ENCODE measurements around the gene CPE.
"Not testable (repeated sequence)": the region's sequence is repeated elsewhere in the genome, so short reads cannot be mapped to it uniquely, and the experiment has no call there.

The CPE gene

DNA sequence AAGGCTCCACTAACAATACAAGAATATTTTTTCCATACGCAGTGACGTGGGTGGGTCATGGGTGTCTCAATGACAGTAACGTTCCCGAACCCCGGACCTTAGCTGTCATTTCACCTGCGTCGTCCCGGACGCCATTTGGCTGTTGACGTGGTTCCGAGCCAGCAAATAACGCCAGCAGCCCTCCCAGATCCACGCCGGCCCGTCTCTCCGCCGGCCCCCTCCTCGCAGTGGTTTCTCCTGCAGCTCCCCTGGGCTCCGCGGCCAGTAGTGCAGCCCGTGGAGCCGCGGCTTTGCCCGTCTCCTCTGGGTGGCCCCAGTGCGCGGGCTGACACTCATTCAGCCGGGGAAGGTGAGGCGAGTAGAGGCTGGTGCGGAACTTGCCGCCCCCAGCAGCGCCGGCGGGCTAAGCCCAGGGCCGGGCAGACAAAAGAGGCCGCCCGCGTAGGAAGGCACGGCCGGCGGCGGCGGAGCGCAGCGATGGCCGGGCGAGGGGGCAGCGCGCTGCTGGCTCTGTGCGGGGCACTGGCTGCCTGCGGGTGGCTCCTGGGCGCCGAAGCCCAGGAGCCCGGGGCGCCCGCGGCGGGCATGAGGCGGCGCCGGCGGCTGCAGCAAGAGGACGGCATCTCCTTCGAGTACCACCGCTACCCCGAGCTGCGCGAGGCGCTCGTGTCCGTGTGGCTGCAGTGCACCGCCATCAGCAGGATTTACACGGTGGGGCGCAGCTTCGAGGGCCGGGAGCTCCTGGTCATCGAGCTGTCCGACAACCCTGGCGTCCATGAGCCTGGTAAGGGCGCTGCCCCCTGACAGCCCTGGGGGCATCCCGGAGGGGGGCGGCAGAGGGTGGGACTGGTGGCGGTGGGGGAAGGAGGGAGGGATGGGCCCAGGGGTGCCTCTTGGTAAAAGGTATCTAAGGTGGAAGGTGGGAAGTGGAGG is at the start of gene CPE:
Gene CPE, plus strand, starts transcription at position 264 of the 933 bp plus-strand sequence. Its CDS starts 214 bp downstream, at position 478.
- no peak within 1 kb of the TSS for H3K27ac ChIP-seq (ENCODE audit: low read length)

DNA sequence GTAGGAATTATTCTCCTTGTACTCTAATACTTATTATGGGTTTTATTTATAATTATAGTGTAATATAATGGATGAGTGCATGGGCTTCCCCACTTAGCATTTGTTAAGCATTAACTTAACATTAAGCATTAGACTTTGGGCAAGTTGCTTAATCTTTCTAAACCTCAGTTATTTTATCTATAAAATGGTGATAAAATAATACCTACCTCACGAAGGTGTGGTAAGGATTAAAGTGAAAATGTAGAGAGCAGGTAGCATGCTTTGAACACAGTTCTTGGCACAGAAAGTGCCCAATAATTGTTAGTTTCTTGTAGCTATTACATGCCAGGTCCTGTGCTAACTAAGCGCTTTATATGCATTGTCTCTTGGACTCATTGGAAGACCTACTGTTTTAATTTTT is 48.7 kb upstream of the CPE start:
- H3K36me3 ChIP-seq (ENCODE audit: insufficient read depth, low read depth, low read length) = peaks cover 50% of the 10 kb centered on the region
- H3K9ac ChIP-seq (ENCODE audit: low read depth, low read length) = peak overlapping the region; percentile 96; the same call in 1 of the 2 replicates
- no peak overlapping the region for H3K27ac ChIP-seq (ENCODE audit: low read length)
- no peaks in the 10 kb centered on the region for H3K27me3 ChIP-seq (ENCODE audit: insufficient read depth, low read length)
- H3K9me3 ChIP-seq (ENCODE audit: insufficient read depth, low read depth, low read length) = no peaks in the 10 kb centered on the region
- peaks cover 31% of the 10 kb centered on the region for H3K4me1 ChIP-seq (ENCODE audit: insufficient read depth, low read length)
- peak overlapping the region; percentile 95 for H3K4me3 ChIP-seq (ENCODE audit: low read length)

More for the DNA sequence above, at the start of gene CPE:
- Histone ChIP-seq H3K9me3 (ENCODE audit: insufficient read depth, low read depth, low read length) (no peaks in the 10 kb centered on the region), H3K27me3 (ENCODE audit: insufficient read depth, low read length) (peaks cover 31% of the 10 kb centered on the region), H3K4me3 (ENCODE audit: low read length) (peak within 1 kb of the TSS; percentile 79), H3K4me1 (ENCODE audit: insufficient read depth, low read length) (peaks cover 17% of the 10 kb centered on the region), H3K36me3 (ENCODE audit: insufficient read depth, low read depth, low read length) (no peaks in the 10 kb centered on the region), H3K9ac (ENCODE audit: low read depth, low read length) (peak within 1 kb of the TSS; percentile 16; the same call in 1 of the 2 replicates)

DNA sequence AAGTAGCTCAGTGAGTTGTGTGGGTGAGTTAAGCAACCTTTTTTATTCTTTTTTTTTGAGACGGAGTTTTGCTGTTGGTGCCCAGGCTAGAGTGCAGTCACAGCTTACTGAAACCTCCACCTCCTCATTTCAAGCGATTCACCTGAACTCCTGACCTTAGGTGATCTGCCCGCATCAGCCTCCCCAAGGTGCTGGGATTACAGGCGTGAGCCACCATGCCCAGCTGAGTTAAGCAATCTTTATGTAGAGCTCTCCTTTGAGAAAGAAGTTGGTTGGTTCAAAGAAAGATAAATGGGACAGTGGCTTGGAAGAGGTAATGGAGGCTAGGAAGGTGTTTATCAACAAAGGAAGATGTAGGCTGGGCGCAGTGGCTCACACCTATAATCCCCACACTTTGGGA is 48.1 kb upstream of the CPE start:
- no peaks in the 10 kb centered on the region for H3K9me3 ChIP-seq (ENCODE audit: insufficient read depth, low read depth, low read length)
- peaks cover 29% of the 10 kb centered on the region for H3K4me1 ChIP-seq (ENCODE audit: insufficient read depth, low read length)
- no peaks in the 10 kb centered on the region for H3K27me3 ChIP-seq (ENCODE audit: insufficient read depth, low read length)
- no peak overlapping the region for H3K27ac ChIP-seq (ENCODE audit: low read length)
- peak overlapping the region; percentile 96; the same call in 1 of the 2 replicates for H3K9ac ChIP-seq (ENCODE audit: low read depth, low read length)
- peaks cover 56% of the 10 kb centered on the region for H3K36me3 ChIP-seq (ENCODE audit: insufficient read depth, low read depth, low read length)
- peak overlapping the region; percentile 95 for H3K4me3 ChIP-seq (ENCODE audit: low read length)

GRCh38 chr4:165331359-165331758 is 47.4 kb upstream of the CPE start:
- H3K9ac ChIP-seq (ENCODE audit: low read depth, low read length) = peak overlapping the region; percentile 96; the same call in 1 of the 2 replicates
- no peaks in the 10 kb centered on the region for H3K27me3 ChIP-seq (ENCODE audit: insufficient read depth, low read length)
- no peak overlapping the region for H3K27ac ChIP-seq (ENCODE audit: low read length)
- H3K9me3 ChIP-seq (ENCODE audit: insufficient read depth, low read depth, low read length) = no peaks in the 10 kb centered on the region
- H3K4me1 ChIP-seq (ENCODE audit: insufficient read depth, low read length) = peaks cover 22% of the 10 kb centered on the region
- H3K4me3 ChIP-seq (ENCODE audit: low read length) = peak overlapping the region; percentile 95
- peaks cover 62% of the 10 kb centered on the region for H3K36me3 ChIP-seq (ENCODE audit: insufficient read depth, low read depth, low read length)

DNA sequence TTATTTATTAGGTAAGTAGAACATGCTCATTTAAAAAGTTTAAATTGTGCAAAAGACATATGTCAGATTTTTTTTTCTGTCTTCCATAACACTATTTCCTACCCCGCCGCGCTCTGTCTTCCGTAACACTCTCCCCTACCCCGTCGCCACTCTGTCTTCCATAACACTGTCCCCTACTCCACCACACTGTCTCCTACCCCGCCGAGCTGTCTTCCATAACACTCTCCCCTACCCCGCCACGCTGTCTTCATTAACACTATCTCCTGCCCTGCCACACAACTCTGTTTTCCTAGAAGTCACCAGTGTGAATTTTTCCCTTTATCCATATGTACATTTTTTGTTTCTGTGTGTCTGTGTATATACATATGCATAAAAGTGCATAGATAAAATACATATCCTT is 47.0 kb upstream of the CPE start:
- Histone ChIP-seq H3K27me3 (ENCODE audit: insufficient read depth, low read length) (no peaks in the 10 kb centered on the region), H3K27ac (ENCODE audit: low read length) (no peak overlapping the region)

DNA sequence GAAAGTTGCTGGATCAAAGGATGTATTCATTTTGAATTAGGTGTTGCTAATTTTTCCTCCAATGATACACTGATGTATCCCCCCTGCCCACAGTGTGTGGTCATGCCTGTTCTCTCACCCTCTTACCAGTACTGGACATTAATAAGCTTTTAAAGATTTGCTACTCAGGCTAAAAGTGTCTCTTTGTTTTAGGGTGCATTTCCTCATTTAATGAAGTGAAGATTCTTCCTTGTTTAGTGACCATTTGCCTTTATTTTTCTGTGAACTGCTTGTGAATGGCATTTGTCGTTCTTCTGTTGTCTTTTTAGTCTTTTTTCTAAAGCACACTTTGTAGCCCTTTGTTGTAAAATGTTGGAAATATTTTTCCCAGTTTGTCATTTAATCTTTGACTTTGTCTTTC is 46.3 kb upstream of the CPE start:
- Histone ChIP-seq H3K27me3 (ENCODE audit: insufficient read depth, low read length) (no peaks in the 10 kb centered on the region), H3K4me3 (ENCODE audit: low read length) (peak overlapping the region; percentile 95), H3K36me3 (ENCODE audit: insufficient read depth, low read depth, low read length) (peaks cover 73% of the 10 kb centered on the region), H3K9me3 (ENCODE audit: insufficient read depth, low read depth, low read length) (no peaks in the 10 kb centered on the region), H3K4me1 (ENCODE audit: insufficient read depth, low read length) (peaks cover 20% of the 10 kb centered on the region), H3K9ac (ENCODE audit: low read depth, low read length) (peak overlapping the region; percentile 96; the same call in 1 of the 2 replicates), H3K27ac (ENCODE audit: low read length) (no peak overlapping the region)

More for the DNA sequence above, 47.0 kb upstream of the CPE start:
- H3K9ac ChIP-seq (ENCODE audit: low read depth, low read length) = peak overlapping the region; percentile 96; the same call in 1 of the 2 replicates
- H3K36me3 ChIP-seq (ENCODE audit: insufficient read depth, low read depth, low read length) = peaks cover 67% of the 10 kb centered on the region
- peaks cover 20% of the 10 kb centered on the region for H3K4me1 ChIP-seq (ENCODE audit: insufficient read depth, low read length)
- H3K4me3 ChIP-seq (ENCODE audit: low read length) = peak overlapping the region; percentile 95
- H3K9me3 ChIP-seq (ENCODE audit: insufficient read depth, low read depth, low read length) = no peaks in the 10 kb centered on the region

DNA sequence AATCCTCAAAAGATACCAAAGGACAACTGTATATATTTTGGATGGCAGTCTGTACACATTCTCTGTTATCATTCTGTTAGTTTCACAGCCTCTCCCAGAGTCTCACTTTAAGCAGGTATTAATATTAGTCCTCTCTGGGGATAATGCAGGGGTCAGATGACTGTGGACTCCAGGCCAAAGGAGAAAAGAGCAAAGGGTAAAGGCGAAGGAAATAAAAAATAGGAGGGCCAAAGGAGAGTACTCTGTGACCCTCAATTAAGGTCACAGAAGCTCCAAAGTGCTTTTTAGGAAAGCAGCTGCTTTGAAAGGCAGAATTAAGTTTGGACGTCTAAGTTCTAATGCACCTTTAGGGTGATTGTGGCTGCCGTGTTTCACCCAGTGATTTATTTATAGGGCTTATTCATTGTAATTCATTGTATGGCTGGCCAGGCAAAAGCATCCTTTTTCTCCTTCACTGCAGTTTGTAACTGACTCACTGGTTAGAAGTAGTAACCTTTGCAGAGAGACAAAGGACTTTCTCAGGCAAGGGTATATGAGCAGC is 43.6 kb upstream of the CPE start:
- Histone ChIP-seq H3K27ac (ENCODE audit: low read length) (no peak overlapping the region), H3K9ac (ENCODE audit: low read depth, low read length) (no peak overlapping the region), H3K27me3 (ENCODE audit: insufficient read depth, low read length) (no peaks in the 10 kb centered on the region), H3K4me1 (ENCODE audit: insufficient read depth, low read length) (peaks cover 17% of the 10 kb centered on the region), H3K36me3 (ENCODE audit: insufficient read depth, low read depth, low read length) (peaks cover 98% of the 10 kb centered on the region), H3K4me3 (ENCODE audit: low read length) (no peak overlapping the region), H3K9me3 (ENCODE audit: insufficient read depth, low read depth, low read length) (no peaks in the 10 kb centered on the region)

- Histone ChIP-seq H3K27me3 (ENCODE audit: insufficient read depth, low read length) (no peaks in the 10 kb centered on the region), H3K4me1 (ENCODE audit: insufficient read depth, low read length) (peaks cover 7% of the 10 kb centered on the region), H3K9me3 (ENCODE audit: insufficient read depth, low read depth, low read length) (no peaks in the 10 kb centered on the region), H3K36me3 (ENCODE audit: insufficient read depth, low read depth, low read length) (peaks cover 98% of the 10 kb centered on the region), H3K4me3 (ENCODE audit: low read length) (no peak overlapping the region), H3K27ac (ENCODE audit: low read length) (no peak overlapping the region), H3K9ac (ENCODE audit: low read depth, low read length) (no peak overlapping the region)
These were observed 42.1 kb upstream of the CPE start for GRCh38 chr4:165336743-165337142.

- not testable (repeated sequence) for H3K4me3 ChIP-seq (ENCODE audit: low read length); H3K27me3 ChIP-seq (ENCODE audit: insufficient read depth, low read length); H3K9me3 ChIP-seq (ENCODE audit: insufficient read depth, low read depth, low read length); H3K9ac ChIP-seq (ENCODE audit: low read depth, low read length); H3K27ac ChIP-seq (ENCODE audit: low read length); H3K4me1 ChIP-seq (ENCODE audit: insufficient read depth, low read length)
- H3K36me3 ChIP-seq (ENCODE audit: insufficient read depth, low read depth, low read length) = peaks cover 61% of the 10 kb centered on the region
These were observed 36.5 kb upstream of the CPE start for GRCh38 chr4:165342340-165342739.

DNA sequence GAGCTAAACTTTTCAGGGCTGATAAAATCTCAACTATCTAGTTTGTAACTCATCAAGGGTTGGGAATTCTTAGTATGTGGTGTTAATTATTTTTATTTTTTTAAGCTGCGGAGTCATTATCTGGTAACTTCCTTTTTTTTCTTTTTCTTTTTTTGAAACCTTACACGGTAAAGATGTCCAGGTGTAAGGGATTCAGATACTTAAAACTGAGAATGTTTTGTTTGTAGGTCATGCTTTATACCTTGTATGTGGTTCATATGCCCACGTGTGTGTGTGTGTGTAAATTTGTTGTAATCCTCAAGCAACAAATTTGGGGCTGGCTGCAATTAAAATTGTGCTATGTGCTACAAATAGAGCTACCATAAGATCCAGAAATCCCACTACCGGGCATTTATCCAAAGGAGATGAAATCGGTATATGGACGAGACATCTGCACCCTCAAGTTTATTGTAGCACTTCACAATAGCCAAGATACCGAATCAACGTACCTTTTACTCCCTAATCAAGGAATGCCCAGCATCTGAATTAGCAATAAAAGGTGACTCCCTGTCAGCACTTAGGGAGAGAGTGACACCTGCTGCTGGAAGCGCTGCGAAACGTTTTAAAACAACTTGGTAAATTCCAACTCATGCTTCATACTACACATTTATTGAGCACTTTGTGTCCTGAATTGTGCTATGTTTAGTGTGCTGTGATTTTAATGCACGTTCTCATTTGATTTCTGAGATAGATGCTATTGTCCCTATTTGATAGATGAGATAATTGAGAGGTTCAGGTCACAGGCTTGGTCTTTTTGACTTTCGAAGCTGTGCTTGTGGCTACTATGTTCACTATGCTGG is 35.2 kb upstream of the CPE start:
- no peak overlapping the region for H3K9ac ChIP-seq (ENCODE audit: low read depth, low read length)
- no peaks in the 10 kb centered on the region for H3K27me3 ChIP-seq (ENCODE audit: insufficient read depth, low read length)
- no peak overlapping the region for H3K27ac ChIP-seq (ENCODE audit: low read length)
- H3K9me3 ChIP-seq (ENCODE audit: insufficient read depth, low read depth, low read length) = no peaks in the 10 kb centered on the region
- H3K4me3 ChIP-seq (ENCODE audit: low read length) = no peak overlapping the region
- H3K4me1 ChIP-seq (ENCODE audit: insufficient read depth, low read length) = no peaks in the 10 kb centered on the region
- H3K36me3 ChIP-seq (ENCODE audit: insufficient read depth, low read depth, low read length) = peaks cover 49% of the 10 kb centered on the region

- peaks cover 26% of the 10 kb centered on the region for H3K36me3 ChIP-seq (ENCODE audit: insufficient read depth, low read depth, low read length)
- H3K27me3 ChIP-seq (ENCODE audit: insufficient read depth, low read length) = no peaks in the 10 kb centered on the region
- no peak overlapping the region for H3K9ac ChIP-seq (ENCODE audit: low read depth, low read length)
- H3K9me3 ChIP-seq (ENCODE audit: insufficient read depth, low read depth, low read length) = no peaks in the 10 kb centered on the region
- H3K4me3 ChIP-seq (ENCODE audit: low read length) = no peak overlapping the region
- H3K27ac ChIP-seq (ENCODE audit: low read length) = no peak overlapping the region
- no peaks in the 10 kb centered on the region for H3K4me1 ChIP-seq (ENCODE audit: insufficient read depth, low read length)
These were observed 33.0 kb upstream of the CPE start for GRCh38 chr4:165345666-165346417.

Data from iPS-20b (cell line).